IMR-90 (cell line): Measurements from ENCODE around the gene OR52E8. TPM values are rescaled to one million over a fixed set of nuclear protein-coding genes. Genes with fewer than 3 reads are reported as not detected.

Source experiments
- ATAC-seq: fragments of 200-7000 bp; cut with Tn5 transposase; 2 replicates; pipeline ENCODE4 v1.9.1; 2020; ENCODE audit warnings: low read depth, mild to moderate bottlenecking, moderate library complexity
- BruUV-seq: library from RNA; stranded (reverse); fragments of 400-500 nt; replicated peaks from 2 replicates; lab custom pipeline; 2021; lab: Mats Ljungman, UMichigan
- CTCF ChIA-PET: fragments of 300-600 bp; formaldehyde crosslinking; extraction: SDS; loops from one replicate; lab custom pipeline; 2021; ENCODE audit warnings: antibody characterized with exemption; lab: Yijun Ruan, JAX
- POLR2A ChIA-PET: fragments of 300-600 bp; sonication (Branson Sonifier 250); formaldehyde crosslinking; loops from one replicate; lab custom pipeline; 2022; ENCODE audit warnings: antibody characterized with exemption; ENCODE audit not compliant: unreplicated experiment; lab: Charles Lee
- DNase-seq: peaks from one replicate; pipeline ENCODE4 v3.0.0; 2013
- H2AFZ ChIP-seq: replicated peaks from 2 replicates; pipeline ENCODE3; 2013; ENCODE audit warnings: low read length, mild to moderate bottlenecking; ENCODE audit not compliant: poor library complexity
- H2AK5ac ChIP-seq: 2 replicates; pipeline ENCODE4 v1.6.1; 2013; ENCODE audit warnings: low read depth, low read length, inconsistent platforms
- H2AK9ac ChIP-seq: replicated peaks from 2 replicates; pipeline ENCODE3; 2013; ENCODE audit warnings: mild to moderate bottlenecking, low read depth, low read length, moderate library complexity; ENCODE audit not compliant: poor library complexity
- H2BK120ac ChIP-seq: 2 replicates; pipeline ENCODE4 v1.6.1; 2013; ENCODE audit warnings: low read depth, low read length, inconsistent platforms
- H2BK15ac ChIP-seq: 3 replicates; pipeline ENCODE4 v1.6.1; 2013; ENCODE audit warnings: low read depth, low read length, inconsistent platforms
- H2BK20ac ChIP-seq: 2 replicates; pipeline ENCODE4 v1.6.1; 2013; ENCODE audit warnings: low read depth, mild to moderate bottlenecking, inconsistent platforms, low read length, moderate library complexity
- H2BK5ac ChIP-seq: 2 replicates; pipeline ENCODE4 v1.6.1; 2013; ENCODE audit warnings: mild to moderate bottlenecking, low read depth, low read length, inconsistent platforms; ENCODE audit not compliant: poor library complexity, severe bottlenecking
- H3K14ac ChIP-seq: replicated peaks from 2 replicates; pipeline ENCODE4 v1.6.1; 2013; ENCODE audit warnings: low read depth, low read length, inconsistent platforms
- H3K18ac ChIP-seq: 2 replicates; pipeline ENCODE4 v1.6.1; 2013; ENCODE audit warnings: low read depth, low read length, control low read depth
- H3K23ac ChIP-seq: 2 replicates; pipeline ENCODE4 v1.6.1; 2013; ENCODE audit warnings: low read depth, low read length, inconsistent platforms
- H3K27ac ChIP-seq: 2 replicates; pipeline ENCODE4 v1.5.1; 2013; ENCODE audit warnings: mild to moderate bottlenecking, control low read depth, low read length; ENCODE audit not compliant: insufficient read depth
- H3K27me3 ChIP-seq: 2 replicates; pipeline ENCODE4 v1.6.1; 2013; ENCODE audit warnings: low read length; ENCODE audit not compliant: control insufficient read depth, insufficient read depth
- H3K36me3 ChIP-seq: 2 replicates; pipeline ENCODE4 v1.6.1; 2013; ENCODE audit warnings: low read length, mixed read lengths; ENCODE audit not compliant: control insufficient read depth, insufficient read depth
- H3K4ac ChIP-seq: 2 replicates; pipeline ENCODE4 v1.6.1; 2013; ENCODE audit warnings: low read depth, low read length, inconsistent platforms
- H3K4me1 ChIP-seq: 2 replicates; pipeline ENCODE4 v1.6.1; 2013; ENCODE audit warnings: low read length, mixed read lengths; ENCODE audit not compliant: control insufficient read depth, insufficient read depth
- H3K4me2 ChIP-seq: 2 replicates; pipeline ENCODE4 v1.6.1; 2013; ENCODE audit warnings: low read depth, mild to moderate bottlenecking, control low read depth, low read length, moderate library complexity
- H3K4me3 ChIP-seq: 2 replicates; pipeline ENCODE4 v1.5.1; 2013; ENCODE audit warnings: low read depth, mild to moderate bottlenecking, control low read depth, low read length, moderate library complexity; ENCODE audit not compliant: insufficient read depth
- H3K56ac ChIP-seq: 2 replicates; pipeline ENCODE4 v1.6.1; 2013; ENCODE audit warnings: low read length, inconsistent platforms; ENCODE audit not compliant: insufficient read depth; ENCODE audit errors: extremely low read depth
- H3K79me1 ChIP-seq, 2 experiments: 2 replicates each; pipeline ENCODE4 v1.6.1; 2013; ENCODE audit warnings: low read length in 2 of 2, inconsistent platforms in 1 of 2, low read depth in 1 of 2
- H3K9ac ChIP-seq: 2 replicates; pipeline ENCODE4 v1.6.1; 2013; ENCODE audit warnings: low read depth, low read length, control low read depth
- H3K9me1 ChIP-seq: 2 replicates; pipeline ENCODE4 v1.6.1; 2013; ENCODE audit warnings: low read length, inconsistent platforms; ENCODE audit not compliant: insufficient read depth
- H3K9me3 ChIP-seq: 2 replicates; pipeline ENCODE4 v1.6.1; 2013; ENCODE audit warnings: low read length; ENCODE audit not compliant: control insufficient read depth, insufficient read depth
- H4K20me1 ChIP-seq: 2 replicates; pipeline ENCODE4 v1.6.1; 2013; ENCODE audit warnings: low read length, inconsistent platforms; ENCODE audit not compliant: insufficient read depth
- H4K5ac ChIP-seq: 2 replicates; pipeline ENCODE4 v1.6.1; 2013; ENCODE audit warnings: mild to moderate bottlenecking, low read depth, low read length, control low read depth
- H4K8ac ChIP-seq, 2 experiments: 2 replicates each; pipeline ENCODE4 v1.6.1; 2013; ENCODE audit warnings: low read depth in 2 of 2, low read length in 2 of 2, control low read depth in 1 of 2, inconsistent platforms in 1 of 2
- H4K91ac ChIP-seq: 2 replicates; pipeline ENCODE4 v1.6.1; 2013; ENCODE audit warnings: low read depth, low read length, inconsistent platforms; ENCODE audit not compliant: insufficient read depth
- RAD21 ChIP-seq: IDR thresholded peaks from 2 replicates; pipeline ENCODE4 v1.6.1; 2012; ENCODE audit warnings: low read length, improper control_type of control experiment
- USF2 ChIP-seq: fragments of 150-350 bp; IDR thresholded peaks from 2 replicates; pipeline ENCODE4 v1.6.1; 2017; ENCODE audit warnings: mild to moderate bottlenecking, antibody characterized with exemption, low read length, low read depth
- WGBS, 2 experiments: methylation state at CpG; one replicate each; pipeline versions ENCODE4 v1.1.5 to v1.1.7; 2013; ENCODE audit warnings: missing lambda C conversion rate in 2 of 2; ENCODE audit not compliant: insufficient read length in 1 of 2; ENCODE audit errors: extremely low coverage in 2 of 2; 5-methylcytosine and 5-hydroxymethylcytosine counted together
- dilution Hi-C: fragments of 300-500 bp; cut with HindIII; formaldehyde crosslinking; loops from one replicate; pipeline ENCODE4 v1.14.3; 2018; ENCODE audit warnings: low sequenced_read_pairs; ENCODE audit not compliant: unreplicated experiment
- in situ Hi-C: fragments of 300-500 bp; cut with MboI; formaldehyde crosslinking; loops from 3 replicates; pipeline ENCODE4 v1.14.3; 2019; ENCODE audit warnings: low sequenced_read_pairs, inconsistent platforms, mixed read lengths
- intact Hi-C: fragments of 100-400 bp; cut with micrococcal nuclease; formaldehyde crosslinking; loops from 2 replicates; pipeline ENCODE4 v1.10.0; 2022
- polyA plus RNA-seq, 3 experiments: library from polyadenylated mRNA; depleted of rRNA; stranded (reverse); fragments of >200 nt; gene quantifications; 2 replicates each; pipeline ENCODE4 v1.2.3, GENCODE V29; 2012; ENCODE audit warnings: low replicate concordance in 1 of 3
- total RNA-seq: library from RNA; depleted of rRNA; stranded (reverse); fragments of >200 nt; gene quantifications from 2 replicates; pipeline ENCODE4 v1.2.3, GENCODE V29; 2012

OR52E8 gene
- total and polyA plus RNA-seq, 2 of the 4 experiments (the other 2 are of a cell fraction): not detected

GRCh38 chr11:5865826-5866225 lies 8.3 kb upstream of the OR52E8 start:
- Histone ChIP-seq H3K36me3 (no peaks in the 10 kb centered on the region), H2AK5ac (no peak overlapping the region), H3K56ac (no peak overlapping the region), H3K4me2 (no peak overlapping the region), H3K23ac (no peak overlapping the region), H3K9me3 (no peaks in the 10 kb centered on the region), H2BK20ac (no peak overlapping the region), H3K18ac (no peak overlapping the region), H2BK5ac (no peak overlapping the region), H2BK15ac (no peak overlapping the region), H2AFZ (no peak overlapping the region), H4K20me1 (no peaks in the 10 kb centered on the region), H3K9ac (no peak overlapping the region), H3K27me3 (no peaks in the 10 kb centered on the region), H4K8ac (no peak overlapping the region), H3K79me1 (no peaks in the 10 kb centered on the region), H3K14ac (no peak overlapping the region), H3K4me3 (no peak overlapping the region), H4K91ac (no peak overlapping the region), H4K5ac (no peak overlapping the region), H3K9me1 (no peaks in the 10 kb centered on the region), H3K4me1 (no peaks in the 10 kb centered on the region), H2AK9ac (no peak overlapping the region), H2BK120ac (no peak overlapping the region), H3K4ac (no peak overlapping the region), H3K27ac (no peak overlapping the region)
- in situ Hi-C loops: no loop called here
- POLR2A ChIA-PET: no interaction called here
- no TSS peak for BruUV-seq
- CTCF ChIA-PET: no interaction called here
- no peak for DNase-seq
- dilution Hi-C loops: no loop called here
- TF ChIP-seq USF2: no peak
- no peak for TF ChIP-seq RAD21
- no CpG with 5 or more reads among the region's 2 CpGs for WGBS, 2 experiments
- intact Hi-C loops: no loop called here
- ATAC-seq: no peak
